Fibroblast of the aortic adventitia (primary cell): Measurements from ENCODE around the gene EDAR. TPM values are rescaled to one million over a fixed set of nuclear protein-coding genes. Genes with fewer than 3 reads are reported as not detected.

ENCODE experiments used
- DNase-seq: peaks from one replicate; pipeline ENCODE4 v3.0.0-alpha.2; 2010; ENCODE audit warnings: low read depth
- H3K4me3 ChIP-seq: 2 replicates; pipeline ENCODE4 v1.5.1; 2011; ENCODE audit warnings: low read depth, mild to moderate bottlenecking, control low read depth, low read length, moderate library complexity
- small RNA-seq: library from RNA; depleted of rRNA; stranded (forward); fragments of <200 nt; gene quantifications from one replicate; pipeline ENCODE3, GENCODE V24; 2012
- total RNA-seq: library from RNA; depleted of rRNA; stranded (reverse); fragments of >200 nt; gene quantifications from 2 replicates; pipeline ENCODE4 v1.2.3, GENCODE V29; 2012; ENCODE audit warnings: low replicate concordance
- TF ChIP-seq, protein P1 (sequence below): IDR thresholded peaks from 2 replicates; pipeline ENCODE4 v1.5.1; 2011; ENCODE audit warnings: mild to moderate bottlenecking, low read length, control low read depth, inconsistent platforms; ENCODE audit not compliant: insufficient read depth

EDAR gene
- total RNA-seq, 1 donor: not detected

GRCh38 chr2:108845923-108846322 lies 143.1 kb downstream of the EDAR start:
- no peak overlapping the region for H3K4me3 ChIP-seq
- no peak for DNase-seq
- TF ChIP-seq, protein P1, sequence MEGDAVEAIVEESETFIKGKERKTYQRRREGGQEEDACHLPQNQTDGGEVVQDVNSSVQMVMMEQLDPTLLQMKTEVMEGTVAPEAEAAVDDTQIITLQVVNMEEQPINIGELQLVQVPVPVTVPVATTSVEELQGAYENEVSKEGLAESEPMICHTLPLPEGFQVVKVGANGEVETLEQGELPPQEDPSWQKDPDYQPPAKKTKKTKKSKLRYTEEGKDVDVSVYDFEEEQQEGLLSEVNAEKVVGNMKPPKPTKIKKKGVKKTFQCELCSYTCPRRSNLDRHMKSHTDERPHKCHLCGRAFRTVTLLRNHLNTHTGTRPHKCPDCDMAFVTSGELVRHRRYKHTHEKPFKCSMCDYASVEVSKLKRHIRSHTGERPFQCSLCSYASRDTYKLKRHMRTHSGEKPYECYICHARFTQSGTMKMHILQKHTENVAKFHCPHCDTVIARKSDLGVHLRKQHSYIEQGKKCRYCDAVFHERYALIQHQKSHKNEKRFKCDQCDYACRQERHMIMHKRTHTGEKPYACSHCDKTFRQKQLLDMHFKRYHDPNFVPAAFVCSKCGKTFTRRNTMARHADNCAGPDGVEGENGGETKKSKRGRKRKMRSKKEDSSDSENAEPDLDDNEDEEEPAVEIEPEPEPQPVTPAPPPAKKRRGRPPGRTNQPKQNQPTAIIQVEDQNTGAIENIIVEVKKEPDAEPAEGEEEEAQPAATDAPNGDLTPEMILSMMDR: no peak

Small RNAs within 50 kb of the gene (small RNA-seq; reads per million reads assigned to genes)
- not detected for gene AC073415.1

Other genes starting within 250 kb of the EDAR start
- gene CCDC138, start 202.4 kb downstream of the EDAR start, total RNA-seq: 4.5 and 8.5 TPM in 2 replicates
- 2.1 and 8.4 TPM in 2 replicates for gene SH3RF3, start 140.0 kb upstream of the EDAR start, total RNA-seq